GM19467 (cell line): Measurements from ENCODE around the gene TMEM129.

ENCODE experiments used
- ATAC-seq: cut with Tn5 transposase; IDR thresholded peaks from one replicate; pipeline ENCODE4 v1.9.1; 2021; ENCODE audit warnings: mild to moderate bottlenecking, moderate library complexity; ENCODE audit not compliant: unreplicated experiment

The TMEM129 gene

GRCh38 chr4:1721003-1721665 lies at the start of gene TMEM129, which contains the start of gene TACC3:
Gene TMEM129 (minus strand): TSS chr4:1721323. CDS start chr4:1720837, 486 bp downstream.
Gene TACC3 (plus strand): TSS chr4:1721521. CDS start chr4:1723422, 1,901 bp downstream.
- peak; percentile 72 for ATAC-seq

GRCh38 chr4:1770791-1771231 lies 49.7 kb upstream of the TMEM129 start:
- no peak for ATAC-seq

- ATAC-seq: no peak
These were observed 49.1 kb upstream of the TMEM129 start for GRCh38 chr4:1770245-1770644.

- ATAC-seq: no peak
These were observed 48.6 kb upstream of the TMEM129 start for GRCh38 chr4:1769692-1770091.

- ATAC-seq: no peak
These were observed 47.4 kb upstream of the TMEM129 start for GRCh38 chr4:1768367-1769034.

GRCh38 chr4:1767770-1768366 lies 46.7 kb upstream of the TMEM129 start:
- no peak for ATAC-seq

- no peak for ATAC-seq
These were observed 46.1 kb upstream of the TMEM129 start for GRCh38 chr4:1767061-1767769.

GRCh38 chr4:1766106-1767060 lies 45.3 kb upstream of the TMEM129 start:
- no peak for ATAC-seq

GRCh38 chr4:1765409-1766072 lies 44.4 kb upstream of the TMEM129 start:
- ATAC-seq: no peak

- no peak for ATAC-seq
These were observed 43.5 kb upstream of the TMEM129 start for GRCh38 chr4:1764670-1765069.

GRCh38 chr4:1763550-1764080 lies 42.5 kb upstream of the TMEM129 start:
- no peak for ATAC-seq

GRCh38 chr4:1763070-1763549 lies 42.0 kb upstream of the TMEM129 start:
- no peak for ATAC-seq

- no peak for ATAC-seq
These were observed 41.3 kb upstream of the TMEM129 start for GRCh38 chr4:1762264-1763010.

GRCh38 chr4:1761130-1761689 lies 40.1 kb upstream of the TMEM129 start:
- ATAC-seq: no peak

GRCh38 chr4:1760521-1761071 lies 39.5 kb upstream of the TMEM129 start:
- ATAC-seq: no peak

- ATAC-seq: no peak
These were observed 38.7 kb upstream of the TMEM129 start for GRCh38 chr4:1759818-1760223.

GRCh38 chr4:1759170-1759817 lies 38.2 kb upstream of the TMEM129 start:
- no peak for ATAC-seq
